Fibroblast of lung (primary cell): ENCODE results near the gene TCAIM. TPM values are rescaled to one million over a fixed set of nuclear protein-coding genes. Genes with fewer than 3 reads are reported as not detected.

Source experiments
- DNase-seq, 2 donors: peaks; one replicate each; pipeline versions ENCODE4 v3.0.0 to v3.0.0-alpha.2; 2010; ENCODE audit warnings: low read depth in 2 of 2
- H2AFZ ChIP-seq: 2 replicates; pipeline ENCODE4 v1.5.1; 2012; ENCODE audit warnings: low read length, control low read depth, inconsistent platforms
- H3K27ac ChIP-seq: 2 replicates; pipeline ENCODE4 v1.5.1; 2011; ENCODE audit warnings: low read length, control low read depth; ENCODE audit not compliant: insufficient read depth
- H3K27me3 ChIP-seq: 2 replicates; pipeline ENCODE4 v1.5.1; 2011; ENCODE audit warnings: mild to moderate bottlenecking, low read length; ENCODE audit not compliant: control insufficient read depth, insufficient read depth
- H3K36me3 ChIP-seq: 2 replicates; pipeline ENCODE4 v1.5.1; 2011; ENCODE audit warnings: low read length; ENCODE audit not compliant: control insufficient read depth, insufficient read depth
- H3K4me1 ChIP-seq: 2 replicates; pipeline ENCODE4 v1.5.1; 2011; ENCODE audit warnings: low read length; ENCODE audit not compliant: control insufficient read depth, insufficient read depth; ENCODE audit errors: extremely low read depth
- H3K4me2 ChIP-seq: 2 replicates; pipeline ENCODE4 v1.5.1; 2011; ENCODE audit warnings: low read length, control low read depth; ENCODE audit not compliant: insufficient read depth; ENCODE audit errors: extremely low read depth
- H3K4me3 ChIP-seq, 4 experiments: fragments of 200-600 bp in 1 of 4; sonication (generic) in 1 of 4; replicated peaks in 1 of 4; 2 replicates each; pipeline ENCODE4 v1.5.1; 2011 to 2016; ENCODE audit warnings: low read length in 4 of 4, low read depth in 3 of 4, mild to moderate bottlenecking in 3 of 4, control low read depth in 2 of 4, inconsistent platforms in 1 of 4, mixed read lengths in 1 of 4; ENCODE audit not compliant: insufficient read depth in 1 of 4; ENCODE audit errors: control extremely low read depth in 1 of 4
- H3K79me2 ChIP-seq: 2 replicates; pipeline ENCODE4 v1.5.1; 2012; ENCODE audit warnings: mild to moderate bottlenecking, low read length, inconsistent platforms; ENCODE audit not compliant: control insufficient read depth, insufficient read depth
- H3K9ac ChIP-seq: 2 replicates; pipeline ENCODE4 v1.5.1; 2011; ENCODE audit warnings: mild to moderate bottlenecking, low read length, control low read depth; ENCODE audit not compliant: insufficient read depth
- H3K9me3 ChIP-seq: 2 replicates; pipeline ENCODE4 v1.5.1; 2012; ENCODE audit warnings: low read depth, low read length; ENCODE audit not compliant: control insufficient read depth, insufficient read depth
- H4K20me1 ChIP-seq: 2 replicates; pipeline ENCODE4 v1.5.1; 2011; ENCODE audit warnings: low read length; ENCODE audit not compliant: control insufficient read depth, insufficient read depth; ENCODE audit errors: extremely low read depth
- CTCF ChIP-seq, 2 donors: IDR thresholded peaks in 1 of 2; conservative IDR thresholded peaks in 1 of 2; 1 replicate in 1 of 2; 2 replicates in 1 of 2; pipeline ENCODE4 v1.5.1; 2011 to 2012; ENCODE audit warnings: low read length in 2 of 2, control low read depth in 1 of 2, inconsistent platforms in 1 of 2, low read depth in 1 of 2, mild to moderate bottlenecking in 1 of 2
- EZH2 ChIP-seq: IDR thresholded peaks from 2 replicates; pipeline ENCODE4 v1.5.1; 2012; ENCODE audit warnings: low read length, control low read depth, mild to moderate bottlenecking; ENCODE audit errors: missing control alignments
- polyA plus RNA-seq, 2 donors: library from polyadenylated mRNA; depleted of rRNA in 1 of 2; stranded (reverse) in 1 of 2; unstranded in 1 of 2; fragments of >200 nt; gene quantifications; 2 replicates each; pipeline ENCODE4 v1.2.1, GENCODE V29; 2011 to 2012; ENCODE audit warnings: missing spikeins in 1 of 2
- total RNA-seq: library from RNA; depleted of rRNA; stranded (reverse); fragments of >200 nt; gene quantifications from 2 replicates; pipeline ENCODE4 v1.2.1, GENCODE V29; 2014

The TCAIM gene
- total and polyA plus RNA-seq, 2 donors (not counting 1 experiment from before 2014, with no cell fraction given): 29.8 to 46.6 TPM

GRCh38 chr3:44309500-44309899, 29.1 kb upstream of the TCAIM start:
- Histone ChIP-seq H3K4me1 (no peaks in the 10 kb centered on the region), H3K36me3 (no peaks in the 10 kb centered on the region), H3K9me3 (no peaks in the 10 kb centered on the region), H3K79me2 (no peaks in the 10 kb centered on the region), H4K20me1 (no peaks in the 10 kb centered on the region), H3K27me3 (no peaks in the 10 kb centered on the region), H3K27ac (no peak overlapping the region), H2AFZ (no peak overlapping the region), H3K4me2 (no peak overlapping the region), H3K4me3 (no peak overlapping the region), H3K9ac (no peak overlapping the region)
- no peak for DNase-seq
- TF ChIP-seq CTCF (conservative IDR thresholded peaks at IDR 0.05 in 1 of 2, IDR thresholded peaks at IDR 0.05 in 1 of 2; ENCODE audit: low read depth in 1 of 2, low read length in 2 of 2) (no peak), EZH2 (no peak)

- H3K9ac ChIP-seq: no peak overlapping the region
- no peak overlapping the region for H3K4me3 ChIP-seq
- no peaks in the 10 kb centered on the region for H3K79me2 ChIP-seq
- TF ChIP-seq CTCF (conservative IDR thresholded peaks at IDR 0.05 in 1 of 2, IDR thresholded peaks at IDR 0.05 in 1 of 2; ENCODE audit: low read depth in 1 of 2, low read length in 2 of 2): no peak
- no peak for TF ChIP-seq EZH2
- no peak for DNase-seq
- no peaks in the 10 kb centered on the region for H4K20me1 ChIP-seq
- no peaks in the 10 kb centered on the region for H3K4me1 ChIP-seq
- H3K27ac ChIP-seq: no peak overlapping the region
- H3K4me2 ChIP-seq: no peak overlapping the region
- H3K9me3 ChIP-seq: no peaks in the 10 kb centered on the region
- H2AFZ ChIP-seq: no peak overlapping the region
- no peaks in the 10 kb centered on the region for H3K27me3 ChIP-seq
- no peaks in the 10 kb centered on the region for H3K36me3 ChIP-seq
Observed at GRCh38 chr3:44318891-44319311, 19.7 kb upstream of the TCAIM start.

- Histone ChIP-seq H4K20me1 (no peaks in the 10 kb centered on the region), H3K4me1 (no peaks in the 10 kb centered on the region), H3K79me2 (no peaks in the 10 kb centered on the region), H3K9ac (no peak overlapping the region), H3K27ac (no peak overlapping the region), H3K4me3 (no peak overlapping the region), H3K36me3 (no peaks in the 10 kb centered on the region), H3K27me3 (no peaks in the 10 kb centered on the region), H2AFZ (no peak overlapping the region), H3K9me3 (no peaks in the 10 kb centered on the region), H3K4me2 (no peak overlapping the region)
- no peak for TF ChIP-seq EZH2
- no peak for TF ChIP-seq CTCF (conservative IDR thresholded peaks at IDR 0.05 in 1 of 2, IDR thresholded peaks at IDR 0.05 in 1 of 2; ENCODE audit: low read depth in 1 of 2, low read length in 2 of 2)
- DNase-seq: no peak
Observed at GRCh38 chr3:44321335-44321734, 17.2 kb upstream of the TCAIM start.
